ENCODE data around the gene LRIG1.

The LRIG1 gene

GRCh38 chr3:66392512-66392911 lies 108.3 kb downstream of the LRIG1 start:
- no peak for TF ChIP-seq FOXM1 (IDR thresholded peaks at IDR 0.05; ENCODE audit: borderline replicate concordance, low read depth)
- TF ChIP-seq TAF1 (IDR thresholded peaks at IDR 0.05; ENCODE audit: low read depth): no peak

GRCh38 chr3:66390013-66390412 lies 110.8 kb downstream of the LRIG1 start:
- no peak for TF ChIP-seq CREB1 (IDR thresholded peaks at IDR 0.05; ENCODE audit: low read depth)
- no peak for TF ChIP-seq FOXM1 (IDR thresholded peaks at IDR 0.05; ENCODE audit: borderline replicate concordance, low read depth)
- TF ChIP-seq YY1 (IDR thresholded peaks at IDR 0.05; ENCODE audit: low read depth): no peak
- no peak for TF ChIP-seq USF1 (IDR thresholded peaks at IDR 0.05)
- TF ChIP-seq REST (IDR thresholded peaks at IDR 0.05; ENCODE audit: low read depth): no peak
- no peak for TF ChIP-seq TEAD4 (IDR thresholded peaks at IDR 0.05)
- TF ChIP-seq ZBTB7A (IDR thresholded peaks at IDR 0.05; ENCODE audit: low read depth): no peak
- no peak for TF ChIP-seq MAX (IDR thresholded peaks at IDR 0.05)
- TF ChIP-seq CEBPB (IDR thresholded peaks at IDR 0.05): no peak
- no peak for TF ChIP-seq EGR1 (IDR thresholded peaks at IDR 0.05)
- no peak for TF ChIP-seq RAD21 (IDR thresholded peaks at IDR 0.05; ENCODE audit: low read depth)

GRCh38 chr3:66386925-66387650 lies 113.7 kb downstream of the LRIG1 start:
- TF ChIP-seq CEBPB (IDR thresholded peaks at IDR 0.05) (no peak), USF1 (IDR thresholded peaks at IDR 0.05) (no peak), TAF1 (IDR thresholded peaks at IDR 0.05; ENCODE audit: low read depth) (no peak), RAD21 (IDR thresholded peaks at IDR 0.05; ENCODE audit: low read depth) (no peak), MAX (IDR thresholded peaks at IDR 0.05) (no peak), TCF12 (IDR thresholded peaks at IDR 0.05; ENCODE audit: low read depth) (no peak), EGR1 (IDR thresholded peaks at IDR 0.05) (no peak), CREB1 (IDR thresholded peaks at IDR 0.05; ENCODE audit: low read depth) (no peak), YY1 (IDR thresholded peaks at IDR 0.05; ENCODE audit: low read depth) (no peak), REST (IDR thresholded peaks at IDR 0.05; ENCODE audit: low read depth) (no peak), TEAD4 (IDR thresholded peaks at IDR 0.05) (no peak), NFIC (IDR thresholded peaks at IDR 0.05) (no peak), FOXM1 (IDR thresholded peaks at IDR 0.05; ENCODE audit: borderline replicate concordance, low read depth) (no peak), ZBTB7A (IDR thresholded peaks at IDR 0.05; ENCODE audit: low read depth) (no peak), EP300 (IDR thresholded peaks at IDR 0.05; ENCODE audit: borderline replicate concordance) (no peak)

GRCh38 chr3:66386011-66386924 lies 114.6 kb downstream of the LRIG1 start:
- TF ChIP-seq EGR1 (IDR thresholded peaks at IDR 0.05) (no peak), RAD21 (IDR thresholded peaks at IDR 0.05; ENCODE audit: low read depth) (no peak), ZBTB7A (IDR thresholded peaks at IDR 0.05; ENCODE audit: low read depth) (no peak), USF1 (IDR thresholded peaks at IDR 0.05) (no peak), TCF12 (IDR thresholded peaks at IDR 0.05; ENCODE audit: low read depth) (no peak), CEBPB (IDR thresholded peaks at IDR 0.05) (no peak), TEAD4 (IDR thresholded peaks at IDR 0.05) (no peak), EP300 (IDR thresholded peaks at IDR 0.05; ENCODE audit: borderline replicate concordance) (no peak), YY1 (IDR thresholded peaks at IDR 0.05; ENCODE audit: low read depth) (no peak), FOXM1 (IDR thresholded peaks at IDR 0.05; ENCODE audit: borderline replicate concordance, low read depth) (no peak)

- TF ChIP-seq FOXM1 (IDR thresholded peaks at IDR 0.05; ENCODE audit: borderline replicate concordance, low read depth) (no peak), ZBTB7A (IDR thresholded peaks at IDR 0.05; ENCODE audit: low read depth) (no peak), EGR1 (IDR thresholded peaks at IDR 0.05) (no peak), NFIC (IDR thresholded peaks at IDR 0.05) (no peak), CREB1 (IDR thresholded peaks at IDR 0.05; ENCODE audit: low read depth) (no peak), CEBPB (IDR thresholded peaks at IDR 0.05) (no peak), TCF12 (IDR thresholded peaks at IDR 0.05; ENCODE audit: low read depth) (no peak), YY1 (IDR thresholded peaks at IDR 0.05; ENCODE audit: low read depth) (no peak), EP300 (IDR thresholded peaks at IDR 0.05; ENCODE audit: borderline replicate concordance) (no peak), TAF1 (IDR thresholded peaks at IDR 0.05; ENCODE audit: low read depth) (no peak)
Measured at GRCh38 chr3:66385066-66385465, 115.8 kb downstream of the LRIG1 start.

Measured in Ishikawa (cell line).